Esophagus squamous epithelium (tissue), 5 donors: ENCODE results near the gene CENPN. TPM values are rescaled to one million over a fixed set of nuclear protein-coding genes. Genes with fewer than 3 reads are reported as not detected.

Source experiments
- DNase-seq: peaks from one replicate; lab custom pipeline; 2025; lab: John Stamatoyannopoulos, UW
- H3K27ac ChIP-seq, 4 donors: fragments of 200-600 bp; sonication (generic); one replicate each; pipeline ENCODE4 v1.5.1; 2016 to 2019; ENCODE audit warnings: mild to moderate bottlenecking in 1 of 4
- H3K27me3 ChIP-seq, 4 donors: fragments of 200-600 bp; sonication (generic); 1 replicate in 3 of 4; 2 replicates in 1 of 4; pipeline versions ENCODE4 v1.5.1 to v1.6.0; 2017 to 2021; ENCODE audit warnings: antibody characterized with exemption in 1 of 4
- H3K36me3 ChIP-seq, 3 donors: fragments of 200-600 bp; sonication (generic); one replicate each; pipeline ENCODE4 v1.5.1; 2016 to 2019
- H3K4me1 ChIP-seq, 3 donors: fragments of 200-600 bp; sonication (generic); one replicate each; pipeline ENCODE4 v1.5.1; 2017 to 2019
- H3K4me3 ChIP-seq, 4 donors: fragments of 200-600 bp; sonication (generic); 1 replicate in 3 of 4; 2 replicates in 1 of 4; pipeline ENCODE4 v1.5.1; 2016 to 2019; ENCODE audit warnings: mild to moderate bottlenecking in 2 of 4, moderate library complexity in 1 of 4
- H3K9me3 ChIP-seq, 3 donors: fragments of 200-600 bp; sonication (generic); one replicate each; pipeline ENCODE4 v1.5.1; 2016 to 2019
- CTCF ChIP-seq, 6 experiments: fragments of 450-650 bp in 4 of 6; fragments of 200-600 bp in 2 of 6; sonication (generic) in 2 of 6; IDR thresholded peaks; one replicate each; pipeline ENCODE4 v1.5.1; 2016 to 2019; ENCODE audit warnings: antibody characterized with exemption in 6 of 6, mild to moderate bottlenecking in 4 of 6, moderate library complexity in 4 of 6
- POLR2A ChIP-seq, 4 donors: fragments of 450-650 bp; IDR thresholded peaks; one replicate each; pipeline ENCODE4 v1.6.1; 2017; ENCODE audit warnings: antibody characterized with exemption in 4 of 4, mild to moderate bottlenecking in 4 of 4, moderate library complexity in 3 of 4
- WGBS, 2 donors: methylation state at CpG; one replicate each; pipeline ENCODE4 v1.1.5; 2018; 5-methylcytosine and 5-hydroxymethylcytosine counted together
- intact Hi-C: fragments of 100-400 bp; cut with DNase I; formaldehyde crosslinking; loops from one replicate; pipeline ENCODE4 v1.15.0; 2022
- total RNA-seq, 4 donors: library from RNA; depleted of rRNA; stranded (reverse); fragments of >200 nt; gene quantifications; one replicate each; pipeline ENCODE4 v1.1.0, GENCODE V29; 2016
- donor health status: DM: yes; HTN: yes; CAD: no.

Gene CENPN
- total RNA-seq, 4 donors from 2014 or later, result 5.3 to 20.4 (median 16.1) TPM

- no peak overlapping the region for H3K4me3 ChIP-seq
- peaks cover 5 to 55% (median 7%) of the 10 kb centered on the region in 3 donors for H3K36me3 ChIP-seq
- no peak for TF ChIP-seq CTCF (IDR thresholded peaks at IDR 0.05)
- no peak for TF ChIP-seq POLR2A (IDR thresholded peaks at IDR 0.05)
- no peak overlapping the region for H3K27ac ChIP-seq
- no peak for DNase-seq
- no peaks in the 10 kb centered on the region for H3K27me3 ChIP-seq
- peaks cover 0 to 6% (median 5%) of the 10 kb centered on the region in 3 donors for H3K4me1 ChIP-seq
- intact Hi-C loops, result no loop called here
- no peaks in the 10 kb centered on the region for H3K9me3 ChIP-seq
- 88% methylated on average over 3 of the region's 3 CpGs for WGBS, 2 donors
Observed at GRCh38 chr16:81012974-81013373, 6.0 kb downstream of the CENPN start.

- no peak for TF ChIP-seq CTCF (IDR thresholded peaks at IDR 0.05)
- no peak for TF ChIP-seq POLR2A (IDR thresholded peaks at IDR 0.05)
- no peaks in the 10 kb centered on the region for H3K4me1 ChIP-seq
- H3K27ac ChIP-seq, result no peak overlapping the region
- peaks cover 5 to 72% (median 7%) of the 10 kb centered on the region in 3 donors for H3K36me3 ChIP-seq
- 76 to 90% methylated on average over 2 of the region's 2 CpGs for WGBS, 2 donors
- H3K27me3 ChIP-seq, result no peaks in the 10 kb centered on the region
- no peaks in the 10 kb centered on the region for H3K9me3 ChIP-seq
- intact Hi-C loops, result no loop called here
- H3K4me3 ChIP-seq, result no peak overlapping the region
- DNase-seq, result no peak
Observed at GRCh38 chr16:81014672-81015071, 7.7 kb downstream of the CENPN start.

DNA sequence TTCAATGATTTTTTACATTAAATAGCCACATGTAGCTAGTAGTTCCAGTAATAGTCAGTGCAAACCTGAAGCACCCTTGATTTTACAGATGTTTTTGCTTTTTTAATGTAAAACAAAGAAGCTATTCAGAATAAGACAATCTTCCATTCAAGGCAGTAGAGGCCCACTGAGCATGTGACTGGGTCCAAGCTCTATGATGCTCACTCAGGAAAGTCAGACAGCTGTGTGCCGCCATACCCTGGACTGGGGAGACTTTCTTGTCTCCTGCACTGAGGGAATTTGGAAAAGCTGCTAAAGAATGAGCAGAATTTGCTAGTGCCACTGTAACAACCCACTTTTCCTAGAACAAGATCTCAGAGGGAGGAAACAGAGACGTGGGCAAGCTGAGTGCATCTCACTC, 11.5 kb downstream of the CENPN start:
- Histone ChIP-seq H3K36me3 (peaks cover 5 to 93% (median 7%) of the 10 kb centered on the region in 3 donors), H3K27ac (no peak overlapping the region), H3K27me3 (no peaks in the 10 kb centered on the region), H3K4me3 (no peak overlapping the region), H3K9me3 (no peaks in the 10 kb centered on the region), H3K4me1 (no peaks in the 10 kb centered on the region)
- 100% methylated on average over 1 to 2 of the region's 2 CpGs for WGBS, 2 donors
- DNase-seq, result no peak
- intact Hi-C loops, result no loop called here
- TF ChIP-seq POLR2A (IDR thresholded peaks at IDR 0.05) (no peak), CTCF (IDR thresholded peaks at IDR 0.05) (no peak)

DNA sequence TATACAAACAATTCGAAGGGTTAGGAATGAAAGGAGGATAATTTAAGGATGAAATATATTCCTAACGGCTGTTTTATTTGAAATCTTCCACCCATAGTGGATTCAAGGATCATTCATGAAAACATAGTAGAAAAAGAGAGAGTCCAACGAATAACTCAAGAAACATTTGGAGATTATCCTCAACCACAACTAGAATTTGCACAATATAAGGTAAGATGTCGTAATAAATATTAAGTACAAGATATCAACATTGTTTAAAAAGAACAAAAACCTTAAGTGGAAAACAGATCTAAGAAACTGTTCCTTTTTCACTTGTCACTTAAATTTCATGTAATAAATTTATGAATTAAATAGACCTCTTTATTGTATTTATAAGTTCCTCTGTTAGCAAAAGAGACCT, 19.4 kb downstream of the CENPN start:
- intact Hi-C loops, result no loop called here
- no peak for DNase-seq
- WGBS, 2 donors, result 80 to 86% methylated on average over 4 of the region's 4 CpGs
- Histone ChIP-seq H3K9me3 (no peaks in the 10 kb centered on the region), H3K27me3 (no peaks in the 10 kb centered on the region), H3K4me3 (no peak overlapping the region), H3K4me1 (no peaks in the 10 kb centered on the region), H3K27ac (no peak overlapping the region), H3K36me3 (peaks cover 0 to 62% (median 0%) of the 10 kb centered on the region in 3 donors)
- no peak for TF ChIP-seq POLR2A (IDR thresholded peaks at IDR 0.05)
- TF ChIP-seq CTCF (IDR thresholded peaks at IDR 0.05), result no peak

- H3K4me3 ChIP-seq, result no peak overlapping the region
- H3K27me3 ChIP-seq, result no peaks in the 10 kb centered on the region
- H3K4me1 ChIP-seq, result peaks cover 0 to 2% (median under 1%) of the 10 kb centered on the region in 3 donors
- intact Hi-C loops, result no loop called here
- TF ChIP-seq POLR2A (IDR thresholded peaks at IDR 0.05) (no peak), CTCF (IDR thresholded peaks at IDR 0.05) (no peak)
- 82 to 95% methylated on average over 7 to 11 of the region's 11 CpGs for WGBS, 2 donors
- no peaks in the 10 kb centered on the region for H3K9me3 ChIP-seq
- no peak for DNase-seq
- H3K27ac ChIP-seq, result peak overlapping the region in 2 of 4 donors; percentile 7 to 50
- H3K36me3 ChIP-seq, result peaks cover 0 to 35% (median 0%) of the 10 kb centered on the region in 3 donors
Observed at GRCh38 chr16:81029930-81030604, 23.1 kb downstream of the CENPN start.
